H1 (cell line): Measurements from ENCODE around the gene CERS1. TPM values are rescaled to one million over a fixed set of nuclear protein-coding genes. Genes with fewer than 3 reads are reported as not detected.
A peak's percentile ranks its signal among the peaks of the same experiment; 100 is the strongest.

ENCODE experiments used
- CTCF ChIA-PET: fragments of 300-600 bp; sonication (Branson Sonifier 250); formaldehyde crosslinking; loops from one replicate; lab custom pipeline; 2021; ENCODE audit not compliant: partially characterized antibody; lab: Charles Lee
- POLR2A ChIA-PET: fragments of 300-600 bp; sonication (Branson Sonifier 250); formaldehyde crosslinking; loops from one replicate; lab custom pipeline; 2021; ENCODE audit warnings: inconsistent platforms; ENCODE audit not compliant: partially characterized antibody; lab: Charles Lee
- DNase-seq, 2 experiments: peaks; one replicate each; pipeline versions ENCODE4 v3.0.0 to v3.0.0-alpha.2; 2010 to 2022; ENCODE audit warnings: low spot score in 2 of 2, low read depth in 1 of 2, mixed read lengths in 1 of 2
- FAIRE-seq: peaks from 2 replicates; lab custom pipeline; 2011; peaks lifted over from hg19 to GRCh38; lab: Jason Lieb, UNC
- H2AFZ ChIP-seq: 2 replicates; pipeline ENCODE4 v1.8.1; 2012; ENCODE audit warnings: low read length, inconsistent platforms
- H2AK5ac ChIP-seq: 2 replicates; pipeline ENCODE4 v1.6.1; 2013; ENCODE audit warnings: low read depth, low read length
- H2BK120ac ChIP-seq: replicated peaks from 2 replicates; pipeline ENCODE3; 2013; ENCODE audit warnings: low read depth, low read length, inconsistent platforms
- H2BK12ac ChIP-seq: 2 replicates; pipeline ENCODE4 v1.6.1; 2013; ENCODE audit warnings: low read depth, low read length
- H2BK15ac ChIP-seq: 2 replicates; pipeline ENCODE4 v1.6.1; 2013; ENCODE audit warnings: low read length
- H2BK20ac ChIP-seq: 2 replicates; pipeline ENCODE4 v1.6.1; 2013; ENCODE audit warnings: low read length
- H2BK5ac ChIP-seq: 2 replicates; pipeline ENCODE4 v1.6.1; 2013; ENCODE audit warnings: low read depth, low read length
- H3K14ac ChIP-seq: 2 replicates; pipeline ENCODE4 v1.6.1; 2013; ENCODE audit warnings: inconsistent platforms; ENCODE audit not compliant: insufficient read length
- H3K18ac ChIP-seq: 2 replicates; pipeline ENCODE4 v1.6.1; 2013; ENCODE audit warnings: low read length; ENCODE audit errors: extremely low read depth
- H3K23ac ChIP-seq: 2 replicates; pipeline ENCODE4 v1.6.1; 2013; ENCODE audit warnings: inconsistent platforms; ENCODE audit not compliant: insufficient read length
- H3K23me2 ChIP-seq: 2 replicates; pipeline ENCODE4 v1.6.1; 2013; ENCODE audit warnings: low read depth, low read length
- H3K27ac ChIP-seq: 2 replicates; pipeline ENCODE4 v1.6.1; 2011; ENCODE audit warnings: low read depth, low read length, inconsistent platforms
- H3K27me3 ChIP-seq, 4 experiments: replicated peaks in 1 of 4; 1 replicate in 1 of 4; 2 replicates in 3 of 4; pipeline versions ENCODE4 v1.6.1 to v1.8.1; 2011 to 2013; ENCODE audit warnings: low read length in 3 of 4, mild to moderate bottlenecking in 3 of 4, inconsistent platforms in 2 of 4, mixed read lengths in 2 of 4, moderate library complexity in 1 of 4; ENCODE audit not compliant: control insufficient read depth in 3 of 4, insufficient read depth in 3 of 4; ENCODE audit errors: extremely low read depth in 1 of 4
- H3K36me3 ChIP-seq, 4 experiments: 2 replicates each; pipeline versions ENCODE4 v1.6.1 to v1.8.1; 2011 to 2013; ENCODE audit warnings: mild to moderate bottlenecking in 4 of 4, low read length in 3 of 4, moderate library complexity in 2 of 4, control low read depth in 1 of 4, inconsistent platforms in 1 of 4; ENCODE audit not compliant: insufficient read depth in 4 of 4, control insufficient read depth in 2 of 4
- H3K4ac ChIP-seq: replicated peaks from 2 replicates; pipeline ENCODE3; 2013; ENCODE audit warnings: low read length, low read depth, mixed read lengths, inconsistent platforms; ENCODE audit not compliant: insufficient read length
- H3K4me1 ChIP-seq, 4 experiments: replicated peaks in 1 of 4; 1 replicate in 1 of 4; 2 replicates in 3 of 4; pipeline versions ENCODE4 v1.6.1 to v1.8.1; 2011 to 2013; ENCODE audit warnings: low read length in 3 of 4, inconsistent platforms in 2 of 4, mixed read lengths in 1 of 4; ENCODE audit not compliant: insufficient read depth in 4 of 4, control insufficient read depth in 3 of 4
- H3K4me2 ChIP-seq, 2 experiments: 2 replicates each; pipeline versions ENCODE4 v1.6.1 to v1.8.1; 2011 to 2013; ENCODE audit warnings: low read depth in 2 of 2, low read length in 2 of 2, control low read depth in 1 of 2, inconsistent platforms in 1 of 2, mild to moderate bottlenecking in 1 of 2; ENCODE audit not compliant: insufficient read depth in 1 of 2
- H3K4me3 ChIP-seq, 4 experiments: fragments of 200-600, 300-600 bp in 1 of 4; sonication (generic), shearing (Covaris generic), sonication (Bioruptor Twin) in 1 of 4; 2 replicates each; pipeline versions ENCODE4 v1.5.1 to v1.8.1; 2011 to 2016; ENCODE audit warnings: low read length in 4 of 4, low read depth in 3 of 4, control low read depth in 2 of 4, inconsistent platforms in 2 of 4, mild to moderate bottlenecking in 2 of 4, mixed read lengths in 1 of 4, moderate library complexity in 1 of 4; ENCODE audit not compliant: insufficient read depth in 2 of 4; ENCODE audit errors: extremely low read depth in 1 of 4
- H3K56ac ChIP-seq: replicated peaks from 2 replicates; pipeline ENCODE3; 2013; ENCODE audit warnings: low read depth, mild to moderate bottlenecking, mixed read lengths, low read length, inconsistent platforms; ENCODE audit not compliant: insufficient read length
- H3K79me1 ChIP-seq: 2 replicates; pipeline ENCODE4 v1.6.1; 2013; ENCODE audit warnings: low read depth, low read length, control low read depth
- H3K79me2 ChIP-seq, 2 experiments: 2 replicates each; pipeline versions ENCODE4 v1.6.1 to v1.8.1; 2012 to 2013; ENCODE audit warnings: low read length in 2 of 2, mild to moderate bottlenecking in 2 of 2, inconsistent platforms in 1 of 2; ENCODE audit not compliant: insufficient read depth in 2 of 2, control insufficient read depth in 1 of 2
- H3K9ac ChIP-seq, 4 experiments: replicated peaks in 1 of 4; 1 replicate in 1 of 4; 2 replicates in 3 of 4; pipeline versions ENCODE4 v1.6.1 to v1.8.1; 2011 to 2013; ENCODE audit warnings: low read depth in 3 of 4, low read length in 3 of 4, control low read depth in 2 of 4, mild to moderate bottlenecking in 2 of 4, moderate library complexity in 2 of 4, inconsistent platforms in 1 of 4; ENCODE audit errors: extremely low read depth in 1 of 4
- H3K9me3 ChIP-seq, 2 experiments: 2 replicates each; pipeline versions ENCODE4 v1.6.1 to v1.8.1; 2012 to 2013; ENCODE audit warnings: mild to moderate bottlenecking in 2 of 2, moderate library complexity in 2 of 2, control low read depth in 1 of 2, inconsistent platforms in 1 of 2, low read depth in 1 of 2, low read length in 1 of 2, mixed read lengths in 1 of 2; ENCODE audit not compliant: insufficient read depth in 2 of 2
- H4K20me1 ChIP-seq, 2 experiments: replicated peaks in 1 of 2; 2 replicates each; pipeline versions ENCODE3 to v1.8.1; 2011 to 2013; ENCODE audit warnings: inconsistent platforms in 2 of 2, low read length in 2 of 2, mild to moderate bottlenecking in 1 of 2; ENCODE audit not compliant: insufficient read depth in 2 of 2, control insufficient read depth in 1 of 2
- H4K5ac ChIP-seq: 2 replicates; pipeline ENCODE4 v1.6.1; 2013; ENCODE audit warnings: low read length, low read depth, mixed read lengths, inconsistent platforms; ENCODE audit not compliant: insufficient read length
- H4K8ac ChIP-seq: 2 replicates; pipeline ENCODE4 v1.8.0; 2013; ENCODE audit warnings: mild to moderate bottlenecking, moderate library complexity, low read length, inconsistent platforms; ENCODE audit not compliant: insufficient read depth; ENCODE audit errors: extremely low read depth
- H4K91ac ChIP-seq: replicated peaks from 2 replicates; pipeline ENCODE3; 2013; ENCODE audit warnings: low read length, mixed read lengths, inconsistent platforms; ENCODE audit not compliant: insufficient read length
- ASH2L ChIP-seq: fragments of 200-600, 300-600 bp; sonication (generic); IDR thresholded peaks from one replicate; pipeline ENCODE4 v1.7.1; 2017; ENCODE audit warnings: low read length
- CEBPB ChIP-seq: IDR thresholded peaks from 2 replicates; pipeline ENCODE4 v1.6.1; 2012; ENCODE audit warnings: low read depth, low read length
- CREB1 ChIP-seq: IDR thresholded peaks from 2 replicates; pipeline ENCODE4 v1.6.1; 2012; ENCODE audit warnings: inconsistent platforms
- KDM1A ChIP-seq: fragments of 200-600, 300-600 bp; sonication (generic); IDR thresholded peaks from 2 replicates; pipeline ENCODE4 v1.7.1; 2016; ENCODE audit warnings: mild to moderate bottlenecking, low read length, borderline replicate concordance
- WGBS, 2 experiments: shearing (Covaris generic) in 1 of 2; methylation state at CpG; one replicate each; pipeline versions ENCODE4 v1.1.6 to v1.1.7; 2013 to 2015; ENCODE audit warnings: low lambda C conversion rate in 2 of 2, mixed read lengths in 2 of 2, inconsistent platforms in 1 of 2, low coverage in 1 of 2, missing lambda C conversion rate in 1 of 2; ENCODE audit not compliant: insufficient replicate concordance in 2 of 2, insufficient coverage in 1 of 2, insufficient read length in 1 of 2; ENCODE audit errors: extremely low coverage in 1 of 2, missing lambda C conversion rate in 1 of 2; 5-methylcytosine and 5-hydroxymethylcytosine counted together
- polyA plus RNA-seq, 7 experiments: library from polyadenylated mRNA; depleted of rRNA in 3 of 7; stranded (reverse) in 5 of 7; unstranded in 2 of 7; fragments of >200 nt in 5 of 7; fragments of 200-250 nt in 2 of 7; gene quantifications; 1 replicate in 5 of 7; 2 replicates in 1 of 7; 4 replicates in 1 of 7; pipeline versions ENCODE4 v1.2.1 to v1.2.3, GENCODE V29; 2011 to 2013; ENCODE audit warnings: missing spikeins in 2 of 7, mixed read lengths in 2 of 7
- total RNA-seq: library from RNA; stranded (reverse); fragmentation: NEBNext Ultra II Directional; extraction: Animal tissue kit (Norgen Biotek cat#: 25700); gene quantifications from 2 replicates; pipeline ENCODE4 v1.2.1, GENCODE V29; 2021
- TF ChIP-seq, protein P1 (sequence below), 3 experiments: IDR thresholded peaks; 1 replicate in 2 of 3; 2 replicates in 1 of 3; pipeline versions ENCODE4 v1.5.1 to v1.6.1; 2011; ENCODE audit warnings: low read length in 3 of 3, mild to moderate bottlenecking in 3 of 3, inconsistent platforms in 2 of 3, low read depth in 1 of 3, moderate library complexity in 1 of 3; ENCODE audit not compliant: insufficient read depth in 1 of 3; ENCODE audit errors: control extremely low read depth in 1 of 3
- TF ChIP-seq, protein P2 (sequence below): IDR thresholded peaks from 2 replicates; pipeline ENCODE4 v1.6.1; 2012; ENCODE audit warnings: inconsistent platforms

CERS1 gene
- total and polyA plus RNA-seq, 2 of the 8 experiments (the other 6 are each of a cell fraction or from before 2014, with no cell fraction given), result 18.6 to 51.0 TPM

DNA sequence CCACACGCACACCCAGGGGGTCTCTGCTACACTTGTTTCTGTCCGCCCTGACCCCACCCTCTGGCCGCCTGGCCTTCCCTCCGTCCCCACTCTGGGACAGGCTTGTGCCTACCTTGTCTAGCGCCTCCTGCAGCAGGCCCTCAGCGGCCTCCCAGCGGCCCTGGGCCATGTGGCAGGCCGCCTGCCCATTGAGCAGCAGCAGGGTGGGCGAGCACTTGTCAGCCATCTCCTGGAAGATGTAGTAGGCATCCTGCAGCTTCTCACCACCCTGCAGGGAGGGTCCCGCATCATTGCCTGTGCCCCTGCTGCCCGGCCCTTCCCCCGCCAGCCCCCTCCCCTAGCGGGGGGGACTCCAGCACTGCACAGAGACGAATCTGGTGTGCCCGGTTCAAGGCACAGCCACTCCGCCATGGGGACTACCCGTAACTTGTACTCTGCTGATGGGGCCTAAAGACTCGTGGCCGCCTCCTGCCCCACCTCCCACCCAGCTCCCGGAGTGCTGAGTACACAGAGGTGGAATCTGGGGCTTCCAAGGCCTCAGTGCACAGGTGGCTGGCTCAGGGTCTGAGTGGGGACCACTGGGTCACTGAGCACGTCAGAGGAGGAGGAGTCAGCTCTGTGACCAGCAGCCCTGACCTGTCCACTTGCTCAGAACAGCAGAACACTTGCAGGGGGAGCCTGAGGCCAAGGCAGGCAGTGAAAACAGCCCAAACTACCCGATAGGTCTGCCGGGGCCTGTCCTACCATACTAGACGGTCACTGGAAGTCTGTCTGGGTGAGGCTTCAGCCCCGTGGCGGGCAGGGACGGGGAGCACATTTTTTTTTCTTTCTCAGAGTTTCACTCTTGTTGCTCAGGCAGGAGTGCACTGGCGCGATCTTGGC is 7.4 kb upstream of the CERS1 start:
- no peak overlapping the region for H4K91ac ChIP-seq
- no peak overlapping the region; the same call in 1 of the 2 replicates for H2BK5ac ChIP-seq
- no peak overlapping the region for H3K9ac ChIP-seq
- no peak overlapping the region for H2BK12ac ChIP-seq
- H3K56ac ChIP-seq, result no peak overlapping the region
- H3K4ac ChIP-seq, result no peak overlapping the region
- no peak overlapping the region for H3K4me2 ChIP-seq
- DNase-seq, result no peak
- H3K18ac ChIP-seq, result no peak overlapping the region
- 92% methylated on average over 29 of the region's 29 CpGs; no CpG with 5 or more reads in 1 of the 2 experiments for WGBS, 2 experiments
- no peak overlapping the region for H3K14ac ChIP-seq
- POLR2A ChIA-PET, result interaction anchor here (0.6 to 4.5 kb wide), 4 partner anchors 10 to 101 kb away, joined by 3 to 21 read pairs (median 3); partner anchors contain the start of genes COPE and DDX49
- H2BK120ac ChIP-seq, result no peak overlapping the region
- H3K23ac ChIP-seq, result no peak overlapping the region
- H2AFZ ChIP-seq, result no peak overlapping the region
- TF ChIP-seq KDM1A, result no peak
- TF ChIP-seq ASH2L, result no peak
- no peak for TF ChIP-seq CEBPB
- no peak for TF ChIP-seq CREB1
- TF ChIP-seq, protein P1, sequence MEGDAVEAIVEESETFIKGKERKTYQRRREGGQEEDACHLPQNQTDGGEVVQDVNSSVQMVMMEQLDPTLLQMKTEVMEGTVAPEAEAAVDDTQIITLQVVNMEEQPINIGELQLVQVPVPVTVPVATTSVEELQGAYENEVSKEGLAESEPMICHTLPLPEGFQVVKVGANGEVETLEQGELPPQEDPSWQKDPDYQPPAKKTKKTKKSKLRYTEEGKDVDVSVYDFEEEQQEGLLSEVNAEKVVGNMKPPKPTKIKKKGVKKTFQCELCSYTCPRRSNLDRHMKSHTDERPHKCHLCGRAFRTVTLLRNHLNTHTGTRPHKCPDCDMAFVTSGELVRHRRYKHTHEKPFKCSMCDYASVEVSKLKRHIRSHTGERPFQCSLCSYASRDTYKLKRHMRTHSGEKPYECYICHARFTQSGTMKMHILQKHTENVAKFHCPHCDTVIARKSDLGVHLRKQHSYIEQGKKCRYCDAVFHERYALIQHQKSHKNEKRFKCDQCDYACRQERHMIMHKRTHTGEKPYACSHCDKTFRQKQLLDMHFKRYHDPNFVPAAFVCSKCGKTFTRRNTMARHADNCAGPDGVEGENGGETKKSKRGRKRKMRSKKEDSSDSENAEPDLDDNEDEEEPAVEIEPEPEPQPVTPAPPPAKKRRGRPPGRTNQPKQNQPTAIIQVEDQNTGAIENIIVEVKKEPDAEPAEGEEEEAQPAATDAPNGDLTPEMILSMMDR (IDR thresholded peaks at IDR 0.05; ENCODE audit: control extremely low read depth in 1 of 3, insufficient read depth in 1 of 3, low read depth in 1 of 3, low read length in 3 of 3), result peak in 2 of 3 experiments; percentile 16 to 18; a peak in 2 of 4 replicates
- TF ChIP-seq, protein P2, sequence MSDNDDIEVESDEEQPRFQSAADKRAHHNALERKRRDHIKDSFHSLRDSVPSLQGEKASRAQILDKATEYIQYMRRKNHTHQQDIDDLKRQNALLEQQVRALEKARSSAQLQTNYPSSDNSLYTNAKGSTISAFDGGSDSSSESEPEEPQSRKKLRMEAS, result peak; percentile 29; the same call in 1 of the 2 replicates
- TF ChIP-seq, all 59 proteins: peak for 2
- FAIRE-seq, result no peak
- CTCF ChIA-PET, result interaction anchor here (0.9 to 7.8 kb wide), 6 partner anchors 10 to 452 kb away, joined by 3 to 34 read pairs (median 4); partner anchors contain the start of genes COPE and DDX49
- H2AK5ac ChIP-seq, result no peak overlapping the region
- no peaks in the 10 kb centered on the region for H3K79me2 ChIP-seq
- no peak overlapping the region for H4K5ac ChIP-seq
- H3K23me2 ChIP-seq, result no peaks in the 10 kb centered on the region
- peaks cover 0 to 19% (median 5%) of the 10 kb centered on the region in 4 experiments; a peak in 4 of 8 replicates for H3K36me3 ChIP-seq
- no peak overlapping the region for H4K8ac ChIP-seq
- H3K4me3 ChIP-seq, result no peak overlapping the region
- no peaks in the 10 kb centered on the region for H3K79me1 ChIP-seq
- H4K20me1 ChIP-seq, result peaks cover 1 to 15% of the 10 kb centered on the region in 2 experiments
- H3K9me3 ChIP-seq, result no peaks in the 10 kb centered on the region
- H2BK15ac ChIP-seq, result no peak overlapping the region
- H3K27ac ChIP-seq, result no peak overlapping the region
- peaks cover 0 to 4% (median 0%) of the 10 kb centered on the region in 4 experiments; a peak in 1 of 7 replicates for H3K4me1 ChIP-seq
- H3K27me3 ChIP-seq, result no peaks in the 10 kb centered on the region
- no peak overlapping the region for H2BK20ac ChIP-seq
